Activated B cell treated with CpG ODN at 0.5 μM for 24 hours (primary cell): ENCODE measurements around the gene PHC1. TPM values are rescaled to one million over a fixed set of nuclear protein-coding genes. Genes with fewer than 3 reads are reported as not detected.

Experiments
- ATAC-seq: fragments of 200-7000 bp; cut with Tn5 transposase; one replicate; pipeline ENCODE4 v1.10.0; 2021; ENCODE audit warnings: low read depth, mild to moderate bottlenecking, moderate library complexity
- CTCF ChIA-PET: fragments of 350-600 bp; sonication (Branson Sonifier 250); formaldehyde crosslinking; loops from one replicate; lab custom pipeline; 2021; ENCODE audit warnings: antibody characterized with exemption; lab: Charles Lee
- POLR2A ChIA-PET: fragments of 350-600 bp; sonication (Branson Sonifier 250); formaldehyde crosslinking; loops from one replicate; lab custom pipeline; 2021; ENCODE audit warnings: antibody characterized with exemption; lab: Charles Lee
- DNase-seq: peaks from one replicate; pipeline ENCODE4 v3.0.0; 2022
- H3K27ac Mint-ChIP-seq: one replicate; pipeline ENCODE4 v1.8.0; 2020; ENCODE audit warnings: mixed read lengths
- H3K27me3 Mint-ChIP-seq: one replicate; pipeline ENCODE4 v1.8.0; 2021; ENCODE audit warnings: mixed read lengths
- H3K36me3 Mint-ChIP-seq: one replicate; pipeline ENCODE4 v1.8.0; 2021; ENCODE audit warnings: low read depth, mixed read lengths
- H3K4me1 Mint-ChIP-seq: one replicate; pipeline ENCODE4 v1.8.0; 2021; ENCODE audit warnings: mixed read lengths
- H3K4me3 Mint-ChIP-seq: one replicate; pipeline ENCODE4 v1.8.0; 2020; ENCODE audit warnings: mild to moderate bottlenecking, mixed read lengths
- H3K9me3 Mint-ChIP-seq: one replicate; pipeline ENCODE4 v1.8.0; 2020; ENCODE audit warnings: mixed read lengths
- intact Hi-C: fragments of 100-400 bp; cut with micrococcal nuclease; formaldehyde crosslinking; loops from one replicate; pipeline ENCODE4 v1.15.1; 2024
- total RNA-seq: library from RNA; stranded (reverse); gene quantifications from 2 replicates; pipeline ENCODE4 v1.2.3, GENCODE V29; 2022
- TF ChIP-seq, protein P1 (sequence below): fragments of 200-600 bp; IDR thresholded peaks from one replicate; pipeline ENCODE4 v1.8.0; 2022; ENCODE audit warnings: antibody characterized with exemption, mild to moderate bottlenecking

PHC1 gene
- total RNA-seq, 1 donor from 2014 or later, result 45.8 TPM

DNA sequence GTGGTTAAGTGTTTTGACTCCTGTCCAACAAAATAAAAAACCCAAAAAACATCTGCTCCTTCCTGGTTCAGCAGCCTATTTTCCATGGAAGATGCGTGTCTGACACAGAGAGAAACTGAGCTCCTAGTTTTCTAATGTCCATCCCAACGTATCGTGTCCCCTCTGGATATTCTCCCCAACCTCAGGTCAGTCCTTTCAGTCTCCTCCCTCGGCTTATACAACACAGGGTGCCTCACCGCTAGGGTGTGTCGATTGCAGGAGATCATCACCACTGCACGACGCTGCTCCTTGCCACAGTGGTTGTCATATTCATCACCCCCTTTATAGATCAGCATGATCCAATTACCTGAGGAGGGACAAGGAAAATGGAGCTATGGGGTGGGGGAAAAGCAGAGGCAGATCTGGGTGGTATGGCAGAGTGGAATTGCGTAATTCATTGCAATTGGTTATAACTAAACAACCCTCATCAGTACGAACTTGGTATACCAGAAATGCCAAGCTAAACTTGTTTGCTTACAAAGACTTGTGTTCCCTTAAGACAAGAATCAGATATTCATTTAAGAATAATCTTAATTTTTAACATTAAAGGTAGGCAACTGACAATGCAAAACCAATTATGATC, 29.4 kb downstream of the PHC1 start:
- ChIA-PET POLR2A (interaction anchor here (0.6 kb wide), 1 partner anchor 352 kb away, joined by 5 read pairs; no protein-coding TSS in a partner anchor), CTCF (no interaction called here)
- intact Hi-C loops, result no loop called here
- Mint-ChIP-seq H3K4me3 (no peak overlapping the region), H3K27me3 (no peaks in the 10 kb centered on the region), H3K36me3 (peaks cover 63% of the 10 kb centered on the region), H3K9me3 (no peaks in the 10 kb centered on the region), H3K4me1 (peaks cover 29% of the 10 kb centered on the region), H3K27ac (no peak overlapping the region)
- ATAC-seq, result no peak
- DNase-seq, result no peak
- TF ChIP-seq, protein P1, sequence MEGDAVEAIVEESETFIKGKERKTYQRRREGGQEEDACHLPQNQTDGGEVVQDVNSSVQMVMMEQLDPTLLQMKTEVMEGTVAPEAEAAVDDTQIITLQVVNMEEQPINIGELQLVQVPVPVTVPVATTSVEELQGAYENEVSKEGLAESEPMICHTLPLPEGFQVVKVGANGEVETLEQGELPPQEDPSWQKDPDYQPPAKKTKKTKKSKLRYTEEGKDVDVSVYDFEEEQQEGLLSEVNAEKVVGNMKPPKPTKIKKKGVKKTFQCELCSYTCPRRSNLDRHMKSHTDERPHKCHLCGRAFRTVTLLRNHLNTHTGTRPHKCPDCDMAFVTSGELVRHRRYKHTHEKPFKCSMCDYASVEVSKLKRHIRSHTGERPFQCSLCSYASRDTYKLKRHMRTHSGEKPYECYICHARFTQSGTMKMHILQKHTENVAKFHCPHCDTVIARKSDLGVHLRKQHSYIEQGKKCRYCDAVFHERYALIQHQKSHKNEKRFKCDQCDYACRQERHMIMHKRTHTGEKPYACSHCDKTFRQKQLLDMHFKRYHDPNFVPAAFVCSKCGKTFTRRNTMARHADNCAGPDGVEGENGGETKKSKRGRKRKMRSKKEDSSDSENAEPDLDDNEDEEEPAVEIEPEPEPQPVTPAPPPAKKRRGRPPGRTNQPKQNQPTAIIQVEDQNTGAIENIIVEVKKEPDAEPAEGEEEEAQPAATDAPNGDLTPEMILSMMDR, result no peak

DNA sequence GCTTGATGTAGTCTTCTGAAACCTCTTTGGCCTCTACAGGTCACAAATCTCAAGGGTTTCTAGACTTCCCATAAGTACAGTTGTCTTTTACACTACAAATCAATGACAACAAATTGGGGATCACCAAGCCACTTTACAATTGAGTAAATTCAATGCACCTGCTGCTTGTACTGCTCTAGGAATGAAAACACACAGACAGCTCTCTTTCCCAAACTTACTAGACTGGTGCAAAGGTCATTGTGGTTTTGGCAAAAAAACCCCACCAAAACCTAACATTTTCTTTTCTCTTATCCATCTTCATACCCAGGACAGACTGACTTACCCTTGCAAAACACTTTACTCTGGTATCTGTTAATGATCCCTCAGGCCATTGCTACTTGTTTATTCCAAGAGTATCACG, 32.4 kb downstream of the PHC1 start:
- intact Hi-C loops, result no loop called here
- no peak for ATAC-seq
- POLR2A ChIA-PET, result interaction anchor here (0.6 kb wide), 1 partner anchor 49 kb away, joined by 6 read pairs; no protein-coding TSS in a partner anchor
- H3K4me3 Mint-ChIP-seq, result peak overlapping the region; percentile 55
- CTCF ChIA-PET, result interaction anchor here (0.8 kb wide), 1 partner anchor 95 kb away, joined by 3 read pairs; no protein-coding TSS in a partner anchor
- peak overlapping the region; percentile 74 for H3K27ac Mint-ChIP-seq
- TF ChIP-seq, protein P1, result no peak
- no peak for DNase-seq
- no peaks in the 10 kb centered on the region for H3K9me3 Mint-ChIP-seq
- peaks cover 47% of the 10 kb centered on the region for H3K4me1 Mint-ChIP-seq
- peaks cover 64% of the 10 kb centered on the region for H3K36me3 Mint-ChIP-seq
- H3K27me3 Mint-ChIP-seq, result no peaks in the 10 kb centered on the region

DNA sequence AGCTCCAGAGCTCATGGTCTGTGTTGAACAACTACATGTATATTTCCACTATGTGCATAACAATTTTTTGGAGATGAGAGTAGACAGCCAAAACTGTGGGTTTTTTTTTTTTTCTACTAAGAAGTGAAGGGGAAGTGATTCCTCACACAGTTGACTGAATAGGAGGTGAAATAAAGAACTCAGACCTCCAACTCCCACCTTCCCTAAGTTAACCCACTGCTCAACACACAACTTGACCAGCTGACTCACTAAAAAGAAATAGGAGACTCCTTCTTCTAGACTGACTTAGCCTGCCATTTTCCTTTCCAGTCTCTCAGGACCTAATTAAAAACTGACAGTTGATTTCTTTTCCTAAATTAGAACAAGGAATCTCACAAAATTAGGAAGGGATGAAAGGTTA, 33.4 kb downstream of the PHC1 start:
- H3K4me3 Mint-ChIP-seq, result peak overlapping the region; percentile 65
- peaks cover 50% of the 10 kb centered on the region for H3K4me1 Mint-ChIP-seq
- peaks cover 54% of the 10 kb centered on the region for H3K36me3 Mint-ChIP-seq
- H3K27me3 Mint-ChIP-seq, result no peaks in the 10 kb centered on the region
- DNase-seq (no peak), ATAC-seq (no peak)
- CTCF ChIA-PET, result interaction anchor here (0.8 to 1.0 kb wide), 2 partner anchors 35 to 94 kb away, joined by 3 read pairs; no protein-coding TSS in a partner anchor
- intact Hi-C loops, result loop anchor here (2.0 kb wide), 1 partner anchor 57 kb away; no protein-coding TSS in a partner anchor
- H3K9me3 Mint-ChIP-seq, result no peaks in the 10 kb centered on the region
- POLR2A ChIA-PET, result interaction anchor here (0.7 kb wide), 2 partner anchors 20 to 118 kb away, joined by 3 to 4 read pairs; no protein-coding TSS in a partner anchor
- TF ChIP-seq, protein P1, result no peak
- H3K27ac Mint-ChIP-seq, result peak overlapping the region; percentile 74

DNA sequence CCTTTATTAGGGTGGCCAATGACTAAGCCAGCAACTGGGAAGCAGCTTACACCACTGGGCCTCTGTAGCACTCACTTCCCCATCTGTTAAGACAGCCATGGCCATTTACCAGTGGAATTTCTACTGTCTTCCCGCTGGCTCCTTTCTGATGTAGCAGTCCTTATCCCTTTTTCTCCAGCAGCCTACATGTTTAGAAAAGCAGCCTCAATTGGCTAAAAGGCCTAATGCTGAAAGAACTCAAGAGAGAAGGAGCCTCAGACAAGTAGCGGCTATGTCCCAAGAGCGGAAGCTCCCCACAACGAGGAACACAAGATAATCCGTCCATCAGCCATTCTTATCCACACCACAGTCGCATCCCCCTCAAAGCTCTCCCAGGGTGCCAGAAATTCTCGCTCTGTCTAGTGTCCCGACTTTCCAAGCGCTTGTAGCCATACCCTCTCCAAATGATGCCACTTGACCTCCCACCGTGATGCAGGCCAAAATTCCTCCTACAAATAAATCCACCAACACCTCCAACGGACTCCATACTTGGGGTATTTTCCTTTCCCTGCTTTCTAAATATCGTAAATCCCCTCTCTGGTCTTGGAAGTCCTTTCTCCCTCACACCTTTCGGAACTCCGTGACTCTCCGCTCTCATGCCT, 34.5 kb downstream of the PHC1 start:
- Mint-ChIP-seq H3K27ac (peak overlapping the region; percentile 95), H3K4me1 (peaks cover 50% of the 10 kb centered on the region), H3K27me3 (no peaks in the 10 kb centered on the region)

More for the DNA sequence above, 34.5 kb downstream of the PHC1 start:
- DNase-seq, result peak; percentile 24
- no peak for ATAC-seq
- CTCF ChIA-PET, result interaction anchor here (1.0 to 3.1 kb wide), 4 partner anchors 33 to 89 kb away, joined by 3 to 20 read pairs (median 6); partner anchors contain the start of gene PHC1
- Mint-ChIP-seq H3K36me3 (peaks cover 47% of the 10 kb centered on the region), H3K9me3 (no peaks in the 10 kb centered on the region), H3K4me3 (peak overlapping the region; percentile 99)
- TF ChIP-seq, protein P1, result no peak
- POLR2A ChIA-PET, result interaction anchor here (0.6 to 1.9 kb wide), 9 partner anchors 9 to 1416 kb away, joined by 3 to 8 read pairs (median 5); partner anchors contain the start of genes PHC1 and RIMKLB
- intact Hi-C loops, result loop anchor here (1.0 to 2.0 kb wide), 3 partner anchors 35 to 252 kb away; partner anchors contain the start of genes PHC1 and RIMKLB
